Measurements from ENCODE around the gene RPTN.

DNA sequence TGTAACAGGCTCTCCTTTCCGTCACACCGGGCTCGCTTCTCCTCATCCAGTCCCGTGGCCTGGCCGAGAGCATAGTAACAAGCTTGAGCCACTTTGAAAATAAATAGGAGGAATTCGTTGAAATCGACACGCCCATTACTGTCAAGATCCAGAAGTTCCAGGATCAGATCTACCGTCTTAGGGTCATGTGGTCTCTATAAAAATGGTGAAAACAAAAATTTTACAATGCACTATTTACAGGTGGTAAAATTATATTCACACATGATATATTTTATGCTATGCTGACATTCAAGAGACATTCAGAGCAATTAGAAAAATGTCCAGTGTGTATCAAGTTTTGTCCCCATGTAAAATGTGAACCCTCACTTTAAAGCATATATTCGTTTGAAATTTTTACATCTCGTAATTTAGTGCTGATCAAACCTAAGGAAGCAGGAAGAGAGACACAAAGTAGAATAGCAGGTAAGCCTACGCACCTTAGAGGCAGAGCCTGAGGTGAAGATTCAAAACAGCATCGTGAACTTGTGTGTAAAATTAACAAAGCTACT lies 46.1 kb downstream of the RPTN start:
- TF ChIP-seq POLR2A (IDR thresholded peaks at IDR 0.05): no peak
- TF ChIP-seq, protein P1, sequence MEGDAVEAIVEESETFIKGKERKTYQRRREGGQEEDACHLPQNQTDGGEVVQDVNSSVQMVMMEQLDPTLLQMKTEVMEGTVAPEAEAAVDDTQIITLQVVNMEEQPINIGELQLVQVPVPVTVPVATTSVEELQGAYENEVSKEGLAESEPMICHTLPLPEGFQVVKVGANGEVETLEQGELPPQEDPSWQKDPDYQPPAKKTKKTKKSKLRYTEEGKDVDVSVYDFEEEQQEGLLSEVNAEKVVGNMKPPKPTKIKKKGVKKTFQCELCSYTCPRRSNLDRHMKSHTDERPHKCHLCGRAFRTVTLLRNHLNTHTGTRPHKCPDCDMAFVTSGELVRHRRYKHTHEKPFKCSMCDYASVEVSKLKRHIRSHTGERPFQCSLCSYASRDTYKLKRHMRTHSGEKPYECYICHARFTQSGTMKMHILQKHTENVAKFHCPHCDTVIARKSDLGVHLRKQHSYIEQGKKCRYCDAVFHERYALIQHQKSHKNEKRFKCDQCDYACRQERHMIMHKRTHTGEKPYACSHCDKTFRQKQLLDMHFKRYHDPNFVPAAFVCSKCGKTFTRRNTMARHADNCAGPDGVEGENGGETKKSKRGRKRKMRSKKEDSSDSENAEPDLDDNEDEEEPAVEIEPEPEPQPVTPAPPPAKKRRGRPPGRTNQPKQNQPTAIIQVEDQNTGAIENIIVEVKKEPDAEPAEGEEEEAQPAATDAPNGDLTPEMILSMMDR (IDR thresholded peaks at IDR 0.05 in 4 of 5, conservative IDR thresholded peaks at IDR 0.05 in 1 of 5): no peak

Measured in gastrocnemius medialis (tissue), 4 donors.